ENCODE measurements around the gene TPMT. TPM values are rescaled to one million over a fixed set of nuclear protein-coding genes. Genes with fewer than 3 reads are reported as not detected.

Gene TPMT
- total and polyA plus RNA-seq, 2 of the 13 experiments (the other 11 are each of a cell fraction or from before 2014, with no cell fraction given), result 11.1 to 22.8 TPM

DNA sequence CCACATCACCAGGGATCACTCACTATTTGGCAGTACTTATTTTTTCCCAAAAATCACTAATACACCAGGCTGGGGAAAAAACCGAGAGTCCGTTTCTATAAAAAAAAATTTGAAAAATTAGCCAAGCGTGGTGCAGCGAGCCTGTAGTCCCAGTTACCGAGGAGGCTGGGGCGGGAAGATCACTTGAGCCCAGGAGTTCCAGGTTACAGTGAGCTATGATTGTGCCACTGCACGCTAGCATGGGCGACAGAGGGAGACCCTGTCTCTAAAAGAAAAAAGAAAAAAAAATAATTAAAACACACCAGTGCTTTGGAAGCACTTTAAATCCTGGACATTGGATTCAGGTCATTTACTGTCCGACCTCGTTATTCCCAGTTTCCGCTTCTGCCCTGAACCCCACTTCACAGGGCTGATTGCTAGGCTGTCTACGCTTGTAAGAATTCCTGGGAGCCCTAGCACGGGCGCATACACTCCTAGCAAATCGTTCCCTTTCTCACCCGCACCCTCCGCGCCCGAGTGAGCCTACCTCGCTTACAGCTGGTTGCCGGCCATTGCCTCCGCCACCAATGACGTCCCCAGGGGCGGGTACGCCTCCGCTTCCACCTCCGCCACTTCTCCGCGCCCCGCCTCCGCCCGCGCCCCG, at the start of gene TPMT (continued):
- TF ChIP-seq, protein P1, sequence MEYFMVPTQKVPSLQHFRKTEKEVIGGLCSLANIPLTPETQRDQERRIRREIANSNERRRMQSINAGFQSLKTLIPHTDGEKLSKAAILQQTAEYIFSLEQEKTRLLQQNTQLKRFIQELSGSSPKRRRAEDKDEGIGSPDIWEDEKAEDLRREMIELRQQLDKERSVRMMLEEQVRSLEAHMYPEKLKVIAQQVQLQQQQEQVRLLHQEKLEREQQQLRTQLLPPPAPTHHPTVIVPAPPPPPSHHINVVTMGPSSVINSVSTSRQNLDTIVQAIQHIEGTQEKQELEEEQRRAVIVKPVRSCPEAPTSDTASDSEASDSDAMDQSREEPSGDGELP (IDR thresholded peaks at IDR 0.05; ENCODE audit: borderline replicate concordance, low read depth), result peak; percentile 90
- TF ChIP-seq MXD4 (CRISPR knock-in tag; IDR thresholded peaks at IDR 0.05), result peak; percentile 27; the same call in 1 of the 2 replicates
- no peak; the same call in 1 of the 2 replicates for TF ChIP-seq SAFB2 (CRISPR knock-in tag; IDR thresholded peaks at IDR 0.05; ENCODE audit: borderline replicate concordance, low read depth)
- TF ChIP-seq ZNF615 (CRISPR knock-in tag; IDR thresholded peaks at IDR 0.05; ENCODE audit: borderline replicate concordance), result no peak
- 0 out of 2 replicates have a peak, but pooled peaks have one; percentile 33 for TF ChIP-seq PRDM10 (CRISPR knock-in tag; IDR thresholded peaks at IDR 0.05; ENCODE audit: low read depth)
- no peak for TF ChIP-seq RERE (CRISPR knock-in tag; IDR thresholded peaks at IDR 0.05; ENCODE audit: low read depth)
- no peak for TF ChIP-seq ZBTB40 (IDR thresholded peaks at IDR 0.05)
- peak; percentile 8; the same call in 1 of the 2 replicates for TF ChIP-seq ZBTB40 (CRISPR knock-in tag; IDR thresholded peaks at IDR 0.05)

All from HepG2 (cell line).